NCI-H345 treated with DMSO at 0.1 percent for 48 hours (cell line): ENCODE results near the gene DUSP11.
"Not testable (repeated sequence)": the region's sequence is repeated elsewhere in the genome, so short reads cannot be mapped to it uniquely, and the experiment has no call there.

Experiments
- DNase-seq: peaks from one replicate; lab custom pipeline; 2025; ENCODE audit not compliant: unreplicated experiment; lab: John Stamatoyannopoulos, UW

DUSP11 gene

DNA sequence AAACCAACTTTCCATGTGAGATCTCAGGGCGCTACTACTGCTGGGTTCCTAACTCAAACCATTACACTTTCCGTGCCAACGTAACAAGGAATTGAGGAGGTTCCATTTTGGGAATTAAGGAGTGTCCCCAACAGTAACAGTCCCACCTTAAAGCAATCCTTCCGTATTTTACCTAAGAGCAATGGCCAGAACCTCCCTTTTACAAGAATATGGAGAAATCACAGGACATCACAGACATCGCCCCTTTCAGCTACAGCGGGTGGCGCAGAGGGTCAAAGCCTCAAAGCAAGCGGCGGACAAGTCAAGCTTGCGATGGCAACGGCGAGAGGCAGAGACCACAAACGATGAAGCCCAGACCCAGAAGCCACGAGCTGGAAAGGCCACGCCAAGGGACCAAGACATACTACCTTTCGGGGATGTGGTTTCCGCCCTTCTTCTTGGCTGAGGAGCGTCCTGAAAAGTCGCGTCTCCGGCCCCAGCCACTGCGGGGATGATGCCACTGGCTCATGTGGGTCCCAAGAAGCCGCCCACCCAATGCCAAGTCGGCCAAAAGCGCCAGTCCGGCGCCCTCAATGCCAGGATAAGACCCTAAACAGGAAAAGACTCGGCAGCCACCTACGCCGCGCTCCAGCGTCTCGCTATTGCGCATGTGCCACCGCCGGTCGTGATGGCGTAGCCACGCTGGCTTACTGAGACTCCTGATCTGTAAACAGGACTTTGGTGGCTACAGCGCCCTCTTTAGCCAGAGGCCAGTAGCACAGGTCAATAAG is at the start of gene DUSP11:
DUSP11 (minus strand) TSS at position 637 of the 770 bp plus-strand sequence; CDS start at position 508, 129 bp downstream.
- DNase-seq, result peak; percentile 94

DNA sequence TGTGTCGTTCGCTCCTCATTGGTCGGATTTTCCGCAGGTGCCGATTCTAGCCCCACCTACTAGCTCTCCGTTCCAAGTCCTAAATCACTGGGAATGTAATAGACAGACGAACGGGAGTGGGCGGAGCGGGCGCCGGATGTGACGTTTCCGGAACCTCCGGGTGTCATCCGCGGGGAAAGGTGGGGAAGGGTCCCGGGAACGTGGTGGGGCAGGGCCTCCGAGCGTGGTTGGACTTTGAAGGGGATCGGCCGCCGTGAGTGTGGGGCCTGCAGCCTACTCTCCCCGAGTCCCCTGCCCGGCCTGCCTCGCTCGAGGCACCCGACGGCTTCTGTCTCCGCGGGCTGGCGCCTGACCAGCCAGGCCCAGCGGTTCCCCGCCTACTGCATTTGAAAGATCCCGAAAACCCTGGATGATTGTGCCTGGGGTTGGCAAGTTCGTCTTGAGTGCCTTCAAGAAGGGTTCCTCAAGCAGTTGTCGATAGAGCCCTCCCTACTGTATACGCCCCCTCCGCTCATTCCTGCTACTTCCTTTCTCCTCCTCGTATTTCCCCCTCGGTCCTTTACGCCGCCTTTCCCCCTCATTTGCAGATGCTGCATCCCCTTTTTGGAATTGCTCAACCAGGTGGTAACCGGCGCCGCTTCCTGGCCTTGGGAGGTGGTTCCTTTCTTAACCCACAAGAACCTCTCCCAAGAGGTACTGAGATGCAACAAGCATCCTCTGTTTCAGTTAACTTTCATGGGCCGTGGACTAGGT is 49.1 kb upstream of the DUSP11 start, which contains the start of gene STAMBP:
STAMBP (plus strand) TSS at position 144 of the 753 bp plus-strand sequence. CDS start 1,896 bp downstream, outside the sequence.
- peak; percentile 94 for DNase-seq

GRCh38 chr2:73828389-73828817 is 48.5 kb upstream of the DUSP11 start:
- DNase-seq, result no peak

DNA sequence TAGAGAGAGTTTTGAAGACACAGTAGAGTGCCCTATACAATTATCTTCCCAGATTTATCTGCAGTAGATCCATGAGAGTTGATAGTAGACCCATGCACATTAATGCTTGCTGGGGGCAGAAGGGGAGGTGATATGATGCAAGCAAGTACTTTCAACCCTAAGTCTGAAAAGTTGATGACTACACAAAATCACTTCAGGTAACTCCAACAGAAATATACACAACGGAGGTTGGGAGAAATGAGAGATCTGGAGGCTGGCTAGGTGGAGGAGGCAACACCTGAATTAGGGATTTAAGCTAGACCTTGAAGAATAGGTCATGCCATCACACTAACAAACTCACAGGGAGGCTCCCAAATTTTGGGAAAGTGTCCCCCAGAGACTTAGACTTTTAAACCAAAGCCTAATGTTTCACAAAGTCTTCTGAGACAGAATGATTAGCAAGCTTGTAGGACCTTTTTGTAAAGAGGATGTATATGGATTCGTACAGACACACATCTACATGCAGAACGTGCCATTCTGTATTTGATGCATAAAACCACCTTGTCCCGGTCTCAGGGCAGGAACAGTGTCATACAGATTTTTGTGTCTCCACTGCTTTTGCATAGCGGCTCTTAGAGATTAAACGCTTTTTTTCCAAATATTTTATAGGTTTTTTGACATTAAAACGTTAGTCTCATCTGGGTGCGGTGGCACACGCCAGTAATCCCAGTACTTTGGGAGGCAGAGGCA is 47.9 kb upstream of the DUSP11 start:
- no peak for DNase-seq

DNA sequence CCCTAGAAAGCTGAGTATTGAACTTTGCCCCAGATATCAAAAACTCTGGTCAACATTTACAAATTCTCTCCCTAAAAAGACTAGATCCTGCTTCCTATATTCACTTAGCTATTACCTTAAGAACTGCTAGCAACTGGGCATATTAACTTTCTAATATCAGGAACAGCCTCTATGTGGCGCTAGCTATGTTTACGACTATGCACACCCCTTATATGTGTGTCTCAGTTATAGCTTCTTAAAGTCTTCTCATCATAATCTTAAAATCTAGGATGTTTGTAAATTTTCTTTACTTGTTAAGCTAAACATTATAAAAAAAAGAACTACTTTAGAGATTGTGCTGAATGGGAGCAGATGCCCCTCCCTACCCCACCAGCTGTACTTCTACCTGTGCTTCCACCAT is 47.1 kb upstream of the DUSP11 start:
- DNase-seq, result peak; percentile 9

DNA sequence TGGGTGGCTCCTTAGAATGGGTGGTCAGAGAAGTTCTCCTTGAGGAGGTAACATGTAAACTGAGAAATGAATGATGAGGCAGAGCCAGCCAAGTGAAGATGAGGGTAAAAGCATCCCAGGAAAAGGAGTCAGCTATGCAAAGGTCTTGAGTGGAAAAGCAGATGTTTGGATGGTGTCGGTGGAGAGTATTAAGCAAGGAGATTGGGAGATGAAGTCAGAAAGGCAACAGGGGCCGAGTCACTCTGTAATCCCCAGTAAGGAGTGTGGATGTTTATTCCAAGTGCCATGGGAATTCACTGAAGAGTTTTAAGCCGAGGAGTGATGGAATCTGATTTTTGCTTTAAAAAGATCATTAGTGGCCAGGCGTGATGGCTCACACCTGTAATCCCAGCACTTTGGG is 45.5 kb upstream of the DUSP11 start:
- DNase-seq, result no peak

- peak; percentile 61 for DNase-seq
These were observed 44.1 kb upstream of the DUSP11 start for GRCh38 chr2:73823916-73824523.

DNA sequence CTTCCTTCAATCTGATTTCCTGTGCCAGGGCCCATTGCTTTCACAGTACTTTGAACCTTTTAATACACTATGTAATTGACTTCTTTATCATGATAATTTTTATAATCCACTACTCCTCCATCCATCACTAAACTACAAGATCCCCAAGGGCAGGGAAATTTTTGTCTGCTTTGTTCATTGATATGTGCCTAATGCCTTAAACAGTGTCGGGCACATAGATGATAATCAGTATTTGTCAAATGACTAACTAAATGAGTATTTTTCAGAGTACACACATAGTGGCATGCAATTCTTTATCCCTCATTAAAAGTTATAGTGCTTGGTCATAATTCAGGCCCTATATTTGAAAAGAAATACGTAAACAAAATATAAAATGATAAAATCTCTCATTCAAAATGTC is 43.5 kb upstream of the DUSP11 start:
- no peak for DNase-seq

GRCh38 chr2:73822991-73823390 is 43.1 kb upstream of the DUSP11 start:
- no peak for DNase-seq

GRCh38 chr2:73822276-73822675 is 42.4 kb upstream of the DUSP11 start:
- DNase-seq, result no peak

DNA sequence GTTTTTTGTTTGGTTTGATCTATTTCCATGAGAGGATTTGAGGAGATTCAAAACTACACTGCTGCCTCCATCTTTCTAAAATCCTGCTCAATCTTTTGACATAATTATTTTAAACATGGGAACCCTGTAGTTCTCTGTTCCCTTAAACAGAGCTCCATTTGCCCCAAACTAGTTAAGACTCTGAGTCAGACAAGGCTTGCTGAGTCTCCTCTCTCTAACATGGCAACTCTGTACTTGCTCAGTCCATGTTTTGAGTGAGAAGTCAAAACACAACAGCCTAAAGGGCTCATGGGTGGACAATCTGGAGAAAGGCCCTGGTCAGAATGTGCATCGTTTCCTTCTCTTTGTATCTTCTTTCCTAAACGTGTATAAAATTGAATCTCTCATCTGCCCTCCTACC is 41.8 kb upstream of the DUSP11 start:
- no peak for DNase-seq

DNA sequence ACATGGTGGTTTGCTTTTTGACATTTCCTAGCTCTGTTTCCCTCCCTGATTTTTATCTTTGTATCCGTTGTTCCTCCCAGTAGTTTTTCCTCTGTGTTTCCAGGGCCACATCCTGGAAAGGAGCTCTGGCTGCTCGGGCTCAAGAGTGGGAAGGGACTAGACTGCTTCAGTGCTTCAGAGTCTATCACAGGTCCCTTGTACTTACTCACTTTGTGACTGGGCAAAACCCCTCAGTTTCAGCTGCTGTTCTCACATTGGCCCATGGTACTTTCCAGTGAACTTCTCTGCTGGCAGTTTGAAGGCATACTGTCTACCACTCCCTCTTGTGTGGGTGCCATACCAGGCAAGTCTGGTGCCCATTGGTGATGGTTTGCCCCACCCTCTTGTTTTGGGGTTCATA is 41.3 kb upstream of the DUSP11 start:
- no peak for DNase-seq

DNA sequence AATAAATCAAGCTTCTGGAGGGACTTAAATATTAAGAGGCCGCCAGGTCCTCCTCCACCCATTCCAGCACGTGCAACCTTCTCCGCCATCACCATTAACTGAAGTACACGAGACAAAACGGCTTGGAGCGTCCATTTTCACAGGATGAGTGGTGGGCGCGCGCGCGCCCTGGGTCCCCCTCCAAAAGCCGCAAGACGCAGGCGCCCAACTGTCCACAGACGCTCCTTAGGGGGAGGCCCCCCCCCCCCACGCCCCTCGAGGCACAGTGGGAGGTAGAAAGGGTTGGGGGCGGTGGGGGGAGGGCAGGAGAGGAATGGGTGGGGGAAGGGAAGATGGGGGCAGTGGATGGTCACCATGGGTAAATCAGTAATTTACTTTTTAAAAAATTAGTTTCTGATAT is 38.4 kb upstream of the DUSP11 start:
- DNase-seq, result no peak

DNA sequence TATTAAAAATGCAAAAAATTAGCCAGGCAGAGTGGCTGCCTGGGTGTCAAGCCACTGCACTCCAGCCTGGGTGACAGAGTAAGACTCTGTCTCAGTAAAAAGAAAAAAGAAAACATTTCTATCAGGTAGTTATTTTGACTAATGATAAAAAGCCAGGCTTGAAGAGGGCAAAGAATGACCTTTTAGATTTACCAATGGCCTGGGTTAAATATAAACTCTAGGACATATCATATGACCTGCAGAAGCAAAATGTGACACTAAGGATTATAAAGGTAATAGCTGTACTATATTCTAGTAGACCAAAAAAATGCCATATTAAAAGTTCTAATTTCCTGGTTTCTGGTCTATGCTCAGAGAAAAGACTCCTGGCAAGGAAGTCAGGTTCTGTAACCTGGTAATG is 32.7 kb upstream of the DUSP11 start:
- no peak for DNase-seq

GRCh38 chr2:73811878-73812277 is 32.0 kb upstream of the DUSP11 start:
- no peak for DNase-seq

- not testable (repeated sequence) for DNase-seq
These were observed 4.0 kb upstream of the DUSP11 start, which contains the start of gene C2orf78 for GRCh38 chr2:73783883-73784282. C2orf78 (plus strand) TSS chr2:73784183; CDS start chr2:73784310, 127 bp downstream.

DNA sequence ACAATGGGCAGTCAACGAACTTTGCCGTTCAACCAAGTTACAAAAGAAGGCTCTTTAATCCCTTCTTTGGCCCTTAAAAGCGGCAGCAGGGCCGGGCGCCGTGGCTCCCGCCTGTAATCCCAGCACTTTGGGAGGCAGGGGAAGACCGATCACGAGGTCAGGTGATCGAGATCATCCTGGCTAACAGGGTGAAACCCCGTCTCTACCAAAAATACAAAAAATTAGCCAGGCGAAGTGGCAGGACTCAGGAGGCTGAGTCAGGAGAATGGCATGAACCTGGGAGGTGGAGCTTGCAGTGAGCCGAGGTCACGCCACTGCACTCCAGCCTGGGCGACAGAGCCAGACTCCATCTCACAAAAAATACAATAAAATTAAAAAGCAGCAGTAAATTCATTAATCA is 3.5 kb upstream of the DUSP11 start:
- not testable (repeated sequence) for DNase-seq

- DNase-seq, result no peak
These were observed 307 bp upstream of the DUSP11 start for GRCh38 chr2:73780237-73780582.

DNA sequence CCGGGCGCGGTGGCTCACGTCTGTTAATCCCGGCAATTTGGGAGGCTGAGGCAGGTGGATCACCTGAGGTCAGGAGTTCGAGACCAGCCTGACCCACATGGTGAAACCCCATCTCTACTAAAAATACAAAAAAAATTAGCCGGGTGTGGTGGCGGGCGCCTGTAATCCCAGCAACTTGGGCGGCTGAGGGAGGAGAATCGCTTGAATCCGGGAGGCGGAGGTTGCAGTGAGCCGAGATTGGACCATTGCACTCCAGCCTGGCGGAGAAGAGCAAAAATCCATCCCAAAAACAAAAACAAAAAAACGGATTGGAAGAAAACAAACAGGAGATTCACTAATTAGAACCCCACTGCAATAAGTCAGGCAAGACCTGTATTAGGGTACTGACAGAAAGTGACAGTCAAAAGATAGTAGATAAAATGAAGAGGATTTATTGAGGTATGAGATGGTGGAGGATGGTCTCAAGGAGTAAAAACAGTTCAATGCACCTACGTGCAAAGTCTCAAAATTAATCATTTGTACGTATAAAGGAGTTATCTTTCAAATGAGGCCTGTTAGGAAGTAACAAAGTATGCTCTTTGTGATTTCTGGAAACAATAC is 936 bp downstream of the DUSP11 start:
- DNase-seq, result not testable (repeated sequence)

GRCh38 chr2:73776869-73777519 is 2.9 kb downstream of the DUSP11 start:
- no peak for DNase-seq
